Colonic mucosa (tissue), 4 donors: Measurements from ENCODE around the gene IL1RAPL2. TPM values are rescaled to one million over a fixed set of nuclear protein-coding genes. Genes with fewer than 3 reads are reported as not detected.

Experiments used
- DNase-seq: peaks from one replicate; pipeline ENCODE4 v3.0.0-alpha.2; 2020
- H3K27ac ChIP-seq: fragments of 200-600 bp; one replicate; pipeline ENCODE4 v1.8.0; 2021
- H3K27me3 ChIP-seq: fragments of 200-600 bp; one replicate; pipeline ENCODE4 v1.8.0; 2021
- H3K36me3 ChIP-seq: fragments of 200-600 bp; one replicate; pipeline ENCODE4 v1.8.0; 2021
- H3K4me1 ChIP-seq: fragments of 200-600 bp; one replicate; pipeline ENCODE4 v1.8.0; 2021; ENCODE audit warnings: mild to moderate bottlenecking
- H3K4me3 ChIP-seq: fragments of 200-600 bp; one replicate; pipeline ENCODE4 v1.8.0; 2021
- H3K9ac ChIP-seq, 2 donors: one replicate each; pipeline ENCODE4 v1.7.0; 2013; ENCODE audit warnings: control low read depth in 2 of 2, low read depth in 2 of 2, low read length in 2 of 2
- H3K9me3 ChIP-seq: fragments of 200-600 bp; one replicate; pipeline ENCODE4 v1.8.0; 2021
- intact Hi-C: fragments of 100-400 bp; cut with DNase I; formaldehyde crosslinking; loops from one replicate; pipeline ENCODE4 v1.14.1; 2022
- total RNA-seq, 2 donors: library from RNA; stranded (reverse); fragmentation: NEBNext Ultra II Directional in 1 of 2; extraction: Animal tissue kit (Norgen Biotek cat#: 25700) in 1 of 2; gene quantifications; one replicate each; pipeline ENCODE4 v1.2.1, GENCODE V29; 2021
- TF ChIP-seq, protein P1 (sequence below): fragments of 200-600 bp; IDR thresholded peaks from one replicate; pipeline ENCODE4 v1.8.0; 2022; ENCODE audit warnings: antibody characterized with exemption, mild to moderate bottlenecking
- donor health status: healthy.
- donor health status: DM: no; HTN: no; CAD: no.
- donor health status: DM: no; HTN: no; CAD: no.

IL1RAPL2 gene
- total RNA-seq, 2 donors from 2014 or later = not detected

- Histone ChIP-seq H3K9ac (no peak overlapping the region), H3K4me3 (no peak overlapping the region), H3K4me1 (no peaks in the 10 kb centered on the region), H3K9me3 (no peaks in the 10 kb centered on the region), H3K36me3 (no peaks in the 10 kb centered on the region), H3K27me3 (no peaks in the 10 kb centered on the region), H3K27ac (no peak overlapping the region)
- intact Hi-C loops = no loop called here
- DNase-seq = no peak
- TF ChIP-seq, protein P1, sequence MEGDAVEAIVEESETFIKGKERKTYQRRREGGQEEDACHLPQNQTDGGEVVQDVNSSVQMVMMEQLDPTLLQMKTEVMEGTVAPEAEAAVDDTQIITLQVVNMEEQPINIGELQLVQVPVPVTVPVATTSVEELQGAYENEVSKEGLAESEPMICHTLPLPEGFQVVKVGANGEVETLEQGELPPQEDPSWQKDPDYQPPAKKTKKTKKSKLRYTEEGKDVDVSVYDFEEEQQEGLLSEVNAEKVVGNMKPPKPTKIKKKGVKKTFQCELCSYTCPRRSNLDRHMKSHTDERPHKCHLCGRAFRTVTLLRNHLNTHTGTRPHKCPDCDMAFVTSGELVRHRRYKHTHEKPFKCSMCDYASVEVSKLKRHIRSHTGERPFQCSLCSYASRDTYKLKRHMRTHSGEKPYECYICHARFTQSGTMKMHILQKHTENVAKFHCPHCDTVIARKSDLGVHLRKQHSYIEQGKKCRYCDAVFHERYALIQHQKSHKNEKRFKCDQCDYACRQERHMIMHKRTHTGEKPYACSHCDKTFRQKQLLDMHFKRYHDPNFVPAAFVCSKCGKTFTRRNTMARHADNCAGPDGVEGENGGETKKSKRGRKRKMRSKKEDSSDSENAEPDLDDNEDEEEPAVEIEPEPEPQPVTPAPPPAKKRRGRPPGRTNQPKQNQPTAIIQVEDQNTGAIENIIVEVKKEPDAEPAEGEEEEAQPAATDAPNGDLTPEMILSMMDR = no peak
These were observed 369.6 kb downstream of the IL1RAPL2 start for GRCh38 chrX:104935581-104935980.

DNA sequence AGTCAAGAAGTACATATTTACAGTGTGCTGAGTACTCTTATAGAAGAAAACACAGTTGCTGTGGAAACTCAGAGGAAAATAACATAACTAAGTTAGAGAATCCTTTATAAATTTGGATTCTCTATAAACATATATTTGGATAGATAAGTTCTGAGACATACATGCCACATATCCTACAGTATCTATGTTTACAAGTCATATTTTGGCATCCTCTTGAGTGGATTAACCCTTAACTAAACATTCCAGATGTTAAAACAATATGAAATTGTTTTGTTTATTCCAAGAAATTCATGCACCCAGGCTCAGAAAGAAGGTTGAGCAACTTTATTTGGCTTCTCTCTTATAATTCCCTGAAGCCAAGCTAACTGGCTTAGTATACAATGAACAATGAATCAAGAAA is 387.3 kb downstream of the IL1RAPL2 start:
- Histone ChIP-seq H3K9me3 (no peaks in the 10 kb centered on the region), H3K4me1 (no peaks in the 10 kb centered on the region)
- intact Hi-C loops = no loop called here

GRCh38 chrX:104961926-104962325 is 395.9 kb downstream of the IL1RAPL2 start:
- Histone ChIP-seq H3K9ac (no peak overlapping the region), H3K4me3 (no peak overlapping the region), H3K27me3 (peaks cover 6% of the 10 kb centered on the region), H3K36me3 (no peaks in the 10 kb centered on the region), H3K4me1 (no peaks in the 10 kb centered on the region), H3K9me3 (no peaks in the 10 kb centered on the region), H3K27ac (no peak overlapping the region)
- intact Hi-C loops = no loop called here
- DNase-seq = no peak
- TF ChIP-seq, protein P1 = no peak

More for the DNA sequence above, 387.3 kb downstream of the IL1RAPL2 start:
- Histone ChIP-seq H3K4me3 (no peak overlapping the region), H3K27me3 (no peaks in the 10 kb centered on the region), H3K36me3 (no peaks in the 10 kb centered on the region), H3K27ac (no peak overlapping the region), H3K9ac (no peak overlapping the region)
- TF ChIP-seq, protein P1 = no peak
- no peak for DNase-seq

GRCh38 chrX:104968241-104968640 is 402.2 kb downstream of the IL1RAPL2 start:
- Histone ChIP-seq H3K27me3 (peaks cover 6% of the 10 kb centered on the region), H3K36me3 (no peaks in the 10 kb centered on the region), H3K9ac (no peak overlapping the region), H3K9me3 (no peaks in the 10 kb centered on the region), H3K4me1 (no peaks in the 10 kb centered on the region), H3K4me3 (no peak overlapping the region), H3K27ac (no peak overlapping the region)
- TF ChIP-seq, protein P1 = no peak
- no peak for DNase-seq
- intact Hi-C loops = no loop called here

GRCh38 chrX:104972737-104973136 is 406.7 kb downstream of the IL1RAPL2 start:
- Histone ChIP-seq H3K27me3 (no peaks in the 10 kb centered on the region), H3K4me3 (no peak overlapping the region), H3K9me3 (no peaks in the 10 kb centered on the region), H3K36me3 (no peaks in the 10 kb centered on the region), H3K4me1 (no peaks in the 10 kb centered on the region), H3K27ac (no peak overlapping the region), H3K9ac (no peak overlapping the region)
- TF ChIP-seq, protein P1 = no peak
- intact Hi-C loops = no loop called here
- no peak for DNase-seq

DNA sequence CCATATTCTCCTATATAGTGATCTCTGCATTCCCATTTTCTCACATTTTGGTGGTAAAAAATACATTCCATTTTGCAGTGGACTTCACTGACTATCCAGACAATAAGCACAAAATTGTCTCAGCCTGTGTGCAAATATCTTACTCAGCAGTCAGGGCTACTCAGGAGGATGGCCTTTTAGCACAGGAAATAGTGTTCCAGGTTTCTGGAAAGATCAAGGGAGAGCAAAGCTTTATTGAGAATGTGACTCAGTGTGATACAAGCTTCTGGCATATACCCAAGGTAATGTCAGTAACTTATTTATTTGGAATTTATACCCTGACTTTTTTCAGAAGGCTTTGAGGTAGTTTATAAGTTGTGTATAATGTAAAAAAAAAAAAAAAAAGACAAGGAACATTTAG is 421.1 kb downstream of the IL1RAPL2 start:
- no peak overlapping the region for H3K9ac ChIP-seq
- TF ChIP-seq, protein P1 = no peak
- no peaks in the 10 kb centered on the region for H3K36me3 ChIP-seq
- H3K4me3 ChIP-seq = no peak overlapping the region
- intact Hi-C loops = no loop called here
- H3K9me3 ChIP-seq = no peaks in the 10 kb centered on the region
- no peaks in the 10 kb centered on the region for H3K27me3 ChIP-seq
- H3K27ac ChIP-seq = no peak overlapping the region
- DNase-seq = no peak
- no peaks in the 10 kb centered on the region for H3K4me1 ChIP-seq
